H9 (cell line): ENCODE measurements around the gene DCAF11. TPM values are rescaled to one million over a fixed set of nuclear protein-coding genes. Genes with fewer than 3 reads are reported as not detected.

Experiments
- DNase-seq: peaks from one replicate; pipeline ENCODE4 v3.0.0-alpha.2; 2017
- H2AFZ ChIP-seq: one replicate; pipeline ENCODE4 v1.6.1; 2013; ENCODE audit warnings: mild to moderate bottlenecking, low read length, control low read depth, moderate library complexity
- H2AK5ac ChIP-seq: 2 replicates; pipeline ENCODE4 v1.6.1; 2013; ENCODE audit warnings: low read length, control low read depth, mixed read lengths; ENCODE audit not compliant: insufficient read length
- H2BK120ac ChIP-seq: one replicate; pipeline ENCODE4 v1.6.1; 2013; ENCODE audit warnings: low read depth, mild to moderate bottlenecking, low read length, control low read depth, inconsistent platforms; ENCODE audit not compliant: poor library complexity, severe bottlenecking
- H2BK12ac ChIP-seq: 2 replicates; pipeline ENCODE4 v1.6.1; 2013; ENCODE audit warnings: low read length, control low read depth, mixed read lengths, low read depth; ENCODE audit not compliant: insufficient read length
- H2BK15ac ChIP-seq: 2 replicates; pipeline ENCODE4 v1.6.1; 2013; ENCODE audit warnings: low read depth, low read length, control low read depth
- H2BK20ac ChIP-seq: one replicate; pipeline ENCODE4 v1.6.1; 2013; ENCODE audit warnings: low read depth, mild to moderate bottlenecking, low read length, control low read depth, inconsistent platforms; ENCODE audit not compliant: poor library complexity, severe bottlenecking
- H2BK5ac ChIP-seq: 2 replicates; pipeline ENCODE4 v1.6.1; 2013; ENCODE audit warnings: low read length, control low read depth, mixed read lengths; ENCODE audit not compliant: insufficient read length
- H3K14ac ChIP-seq: 2 replicates; pipeline ENCODE4 v1.6.1; 2013; ENCODE audit warnings: low read length, control low read depth; ENCODE audit not compliant: insufficient read depth
- H3K18ac ChIP-seq: 2 replicates; pipeline ENCODE4 v1.6.1; 2013; ENCODE audit warnings: low read depth, mild to moderate bottlenecking, mixed read lengths, low read length, control low read depth; ENCODE audit not compliant: insufficient read length
- H3K23ac ChIP-seq: 2 replicates; pipeline ENCODE4 v1.6.1; 2013; ENCODE audit warnings: low read length, control low read depth, mixed read lengths, low read depth; ENCODE audit not compliant: insufficient read length
- H3K23me2 ChIP-seq: 2 replicates; pipeline ENCODE4 v1.6.1; 2013; ENCODE audit warnings: low read depth, mild to moderate bottlenecking, mixed read lengths, low read length, control low read depth; ENCODE audit not compliant: insufficient read length, poor library complexity, severe bottlenecking
- H3K27ac ChIP-seq: 2 replicates; pipeline ENCODE4 v1.5.1; 2013; ENCODE audit warnings: low read length, control low read depth, mixed read lengths, low read depth; ENCODE audit not compliant: insufficient read length
- H3K27me3 ChIP-seq: 2 replicates; pipeline ENCODE4 v1.6.1; 2013; ENCODE audit warnings: low read length, control low read depth, inconsistent platforms; ENCODE audit not compliant: insufficient read depth
- H3K4ac ChIP-seq: 2 replicates; pipeline ENCODE4 v1.6.1; 2013; ENCODE audit warnings: low read depth, mild to moderate bottlenecking, control low read depth, inconsistent platforms, low read length, moderate library complexity
- H3K4me1 ChIP-seq: 2 replicates; pipeline ENCODE4 v1.6.1; 2013; ENCODE audit warnings: low read length, control low read depth, inconsistent platforms; ENCODE audit not compliant: insufficient read depth
- H3K4me2 ChIP-seq: 2 replicates; pipeline ENCODE4 v1.6.1; 2013; ENCODE audit warnings: low read length, control low read depth, mixed read lengths; ENCODE audit not compliant: insufficient read length, insufficient read depth
- H3K56ac ChIP-seq: 2 replicates; pipeline ENCODE4 v1.6.1; 2013; ENCODE audit warnings: low read depth, mild to moderate bottlenecking, mixed read lengths, low read length, control low read depth; ENCODE audit not compliant: insufficient read length
- H3K79me1 ChIP-seq: 2 replicates; pipeline ENCODE4 v1.6.1; 2013; ENCODE audit warnings: low read depth, mild to moderate bottlenecking, moderate library complexity, low read length, control low read depth, inconsistent platforms; ENCODE audit not compliant: insufficient read depth, poor library complexity, severe bottlenecking
- H3K79me2 ChIP-seq: 2 replicates; pipeline ENCODE4 v1.6.1; 2013; ENCODE audit warnings: low read length, control low read depth, inconsistent platforms; ENCODE audit not compliant: insufficient read depth
- H3K9ac ChIP-seq: 2 replicates; pipeline ENCODE4 v1.6.1; 2013; ENCODE audit warnings: low read length, control low read depth, mixed read lengths; ENCODE audit not compliant: insufficient read length; ENCODE audit errors: extremely low read depth
- H3K9me3 ChIP-seq: one replicate; pipeline ENCODE4 v1.6.1; 2013; ENCODE audit warnings: low read depth, low read length, inconsistent platforms; ENCODE audit not compliant: control insufficient read depth
- H3T11ph ChIP-seq: one replicate; pipeline ENCODE4 v1.6.1; 2013; ENCODE audit warnings: mild to moderate bottlenecking, low read length, control low read depth, inconsistent platforms
- H4K20me1 ChIP-seq: one replicate; pipeline ENCODE4 v1.6.1; 2013; ENCODE audit not compliant: control insufficient read depth, insufficient read length, insufficient read depth
- H4K5ac ChIP-seq: 2 replicates; pipeline ENCODE4 v1.6.1; 2013; ENCODE audit warnings: low read depth, mild to moderate bottlenecking, mixed read lengths, low read length, control low read depth; ENCODE audit not compliant: insufficient read length
- H4K8ac ChIP-seq: replicated peaks from 2 replicates; pipeline ENCODE4 v1.6.1; 2013; ENCODE audit warnings: low read length, control low read depth, mixed read lengths, low read depth; ENCODE audit not compliant: insufficient read length
- H4K91ac ChIP-seq: 2 replicates; pipeline ENCODE4 v1.6.1; 2013; ENCODE audit warnings: low read depth, mild to moderate bottlenecking, moderate library complexity, mixed read lengths, low read length, control low read depth; ENCODE audit not compliant: insufficient read length
- H3K27ac Mint-ChIP-seq, 3 experiments: 2 replicates in 2 of 3; 3 replicates in 1 of 3; pipeline ENCODE4 v1.8.0; 2020 to 2021; ENCODE audit warnings: mixed read lengths in 3 of 3, mild to moderate bottlenecking in 1 of 3, moderate library complexity in 1 of 3
- H3K27me3 Mint-ChIP-seq: 2 replicates; pipeline ENCODE4 v1.8.0; 2021; ENCODE audit warnings: low read depth, mild to moderate bottlenecking, moderate library complexity, mixed read lengths
- H3K36me3 Mint-ChIP-seq, 3 experiments: 2 replicates in 2 of 3; 3 replicates in 1 of 3; pipeline ENCODE4 v1.8.0; 2020 to 2021; ENCODE audit warnings: low read depth in 3 of 3, mixed read lengths in 3 of 3; ENCODE audit not compliant: insufficient read depth in 1 of 3
- H3K4me1 Mint-ChIP-seq, 2 experiments: 2 replicates each; pipeline ENCODE4 v1.8.0; 2020; ENCODE audit warnings: mixed read lengths in 2 of 2
- H3K4me3 Mint-ChIP-seq, 2 experiments: 2 replicates in 1 of 2; 3 replicates in 1 of 2; pipeline ENCODE4 v1.8.0; 2020 to 2021; ENCODE audit warnings: mild to moderate bottlenecking in 2 of 2, mixed read lengths in 2 of 2, moderate library complexity in 1 of 2
- H3K9me3 Mint-ChIP-seq, 2 experiments: 2 replicates in 1 of 2; 3 replicates in 1 of 2; pipeline ENCODE4 v1.8.0; 2020; ENCODE audit warnings: mild to moderate bottlenecking in 2 of 2, mixed read lengths in 2 of 2, moderate library complexity in 1 of 2
- CTCF ChIP-seq: fragments of 200-600 bp; sonication (generic); conservative IDR thresholded peaks from 3 replicates; pipeline ENCODE4 v1.8.0; 2021; ENCODE audit warnings: antibody characterized with exemption, mild to moderate bottlenecking
- WGBS: extraction: QIAGEN DNeasy Blood & Tissue Kit; methylation state at CpG from one replicate; pipeline ENCODE4 v1.1.7; 2013; ENCODE audit warnings: missing lambda C conversion rate, low lambda C conversion rate, mixed read lengths; ENCODE audit not compliant: insufficient read length; ENCODE audit errors: extremely low coverage; 5-methylcytosine and 5-hydroxymethylcytosine counted together
- total RNA-seq: library from RNA; stranded (reverse); gene quantifications from 2 replicates; pipeline ENCODE4 v1.2.1, GENCODE V29; 2021

Gene DCAF11
- total RNA-seq, 1 experiment from 2014 or later, result 73.4 TPM

- H3K36me3 Mint-ChIP-seq, result peaks cover 10 to 19% (median 13%) of the 10 kb centered on the region in 3 experiments
Observed at GRCh38 chr14:24133735-24134134, 19.2 kb downstream of the DCAF11 start.

More at GRCh38 chr14:24133735-24134134, 19.2 kb downstream of the DCAF11 start:
- no peak overlapping the region for H3K56ac ChIP-seq
- Mint-ChIP-seq H3K27ac (no peak overlapping the region), H3K4me3 (no peak overlapping the region), H3K4me1 (peaks cover 18 to 20% of the 10 kb centered on the region in 2 experiments), H3K9me3 (0 out of 5 replicates have a peak, but pooled peaks cover 0 to 2% of the 10 kb centered on the region in 2 experiments), H3K27me3 (no peaks in the 10 kb centered on the region)
- H3T11ph ChIP-seq, result no peak overlapping the region
- H3K79me1 ChIP-seq, result no peaks in the 10 kb centered on the region
- H2AK5ac ChIP-seq, result no peak overlapping the region
- H4K91ac ChIP-seq, result no peak overlapping the region
- no peak overlapping the region for H3K23ac ChIP-seq
- no peak overlapping the region for H2BK5ac ChIP-seq
- WGBS, result no CpG with 5 or more reads among the region's 1 CpG
- no peaks in the 10 kb centered on the region for H3K27me3 ChIP-seq
- H3K4ac ChIP-seq, result no peak overlapping the region
- no peak overlapping the region for H2BK120ac ChIP-seq
- H2BK20ac ChIP-seq, result no peak overlapping the region
- H2BK15ac ChIP-seq, result no peak overlapping the region
- H3K4me1 ChIP-seq, result no peaks in the 10 kb centered on the region
- no peak for DNase-seq
- no peak overlapping the region for H3K14ac ChIP-seq
- peaks cover 10% of the 10 kb centered on the region for H3K23me2 ChIP-seq
- no peaks in the 10 kb centered on the region for H3K9me3 ChIP-seq
- no peak overlapping the region for H3K18ac ChIP-seq
- no peak for TF ChIP-seq CTCF
- no peak overlapping the region for H3K27ac ChIP-seq
- no peak overlapping the region for H2BK12ac ChIP-seq
- H3K9ac ChIP-seq, result no peak overlapping the region
- H4K8ac ChIP-seq, result no peak overlapping the region
- no peaks in the 10 kb centered on the region for H4K20me1 ChIP-seq
- no peak overlapping the region for H2AFZ ChIP-seq
- no peaks in the 10 kb centered on the region for H3K79me2 ChIP-seq
- H3K4me2 ChIP-seq, result no peak overlapping the region
- no peak overlapping the region for H4K5ac ChIP-seq
